Esophagus muscularis mucosa (tissue), 4 donors: ENCODE measurements around the gene INKA2. TPM values are rescaled to one million over a fixed set of nuclear protein-coding genes. Genes with fewer than 3 reads are reported as not detected.
"Not testable (repeated sequence)": the region's sequence is repeated elsewhere in the genome, so short reads cannot be mapped to it uniquely, and the experiment has no call there.

Experiments
- DNase-seq: peaks from one replicate; pipeline ENCODE4 v3.0.0-alpha.2; 2017; ENCODE audit errors: extremely low spot score
- H3K27ac ChIP-seq, 4 donors: fragments of 200-600 bp; sonication (generic); replicated peaks in 1 of 4; 1 replicate in 3 of 4; 2 replicates in 1 of 4; pipeline ENCODE4 v1.5.1; 2016 to 2019; ENCODE audit warnings: mild to moderate bottlenecking in 1 of 4
- H3K27me3 ChIP-seq, 4 donors: fragments of 200-600 bp; sonication (generic); one replicate each; pipeline versions ENCODE4 v1.5.1 to v1.6.0; 2016 to 2019
- H3K36me3 ChIP-seq, 4 donors: fragments of 200-600 bp; sonication (generic); one replicate each; pipeline ENCODE4 v1.5.1; 2016 to 2019
- H3K4me1 ChIP-seq, 4 donors: fragments of 200-600 bp; sonication (generic); one replicate each; pipeline ENCODE4 v1.5.1; 2016 to 2019
- H3K4me3 ChIP-seq, 4 donors: fragments of 200-600 bp; sonication (generic); 1 replicate in 2 of 4; 2 replicates in 2 of 4; pipeline ENCODE4 v1.5.1; 2016 to 2019; ENCODE audit warnings: mild to moderate bottlenecking in 4 of 4, moderate library complexity in 1 of 4
- H3K9me3 ChIP-seq, 4 donors: fragments of 200-600 bp; sonication (generic); 1 replicate in 3 of 4; 2 replicates in 1 of 4; pipeline ENCODE4 v1.5.1; 2016 to 2019
- CTCF ChIP-seq, 3 experiments: fragments of 200-600 bp in 2 of 3; fragments of 450-650 bp in 1 of 3; sonication (generic) in 2 of 3; IDR thresholded peaks; one replicate each; pipeline ENCODE4 v1.5.1; 2017 to 2019; ENCODE audit warnings: antibody characterized with exemption in 3 of 3, mild to moderate bottlenecking in 2 of 3, moderate library complexity in 1 of 3
- EP300 ChIP-seq: sonication (generic); formaldehyde crosslinking; IDR thresholded peaks from one replicate; pipeline ENCODE4 v1.6.1; 2017; ENCODE audit warnings: antibody characterized with exemption
- POLR2A ChIP-seq: fragments of 450-650 bp; IDR thresholded peaks from one replicate; pipeline ENCODE4 v1.6.1; 2017; ENCODE audit warnings: antibody characterized with exemption, moderate library complexity, mild to moderate bottlenecking, low read depth
- POLR2AphosphoS5 ChIP-seq, 2 donors: sonication (generic); formaldehyde crosslinking; IDR thresholded peaks; one replicate each; pipeline ENCODE4 v1.6.1; 2017; ENCODE audit warnings: antibody characterized with exemption in 2 of 2
- WGBS: methylation state at CpG from one replicate; pipeline ENCODE4 v1.1.5; 2018; 5-methylcytosine and 5-hydroxymethylcytosine counted together
- intact Hi-C: fragments of 100-400 bp; cut with DNase I; formaldehyde crosslinking; loops from one replicate; pipeline ENCODE4 v1.15.1; 2023
- total RNA-seq, 4 donors: library from RNA; depleted of rRNA; stranded (reverse); fragments of >200 nt; gene quantifications; one replicate each; pipeline versions ENCODE4 v1.1.0 to v1.2.1, GENCODE V29; 2016

Gene INKA2
- total RNA-seq, 4 donors from 2014 or later = 4.0 to 10.8 (median 8.5) TPM

GRCh38 chr1:111745675-111746613 is 6.7 kb upstream of the INKA2 start:
- Histone ChIP-seq H3K27ac (no peak overlapping the region), H3K4me3 (no peak overlapping the region), H3K36me3 (no peaks in the 10 kb centered on the region), H3K27me3 (no peaks in the 10 kb centered on the region), H3K9me3 (no peaks in the 10 kb centered on the region), H3K4me1 (peaks cover 3 to 16% (median 6%) of the 10 kb centered on the region in 4 donors)
- DNase-seq = no peak
- TF ChIP-seq POLR2A = no peak
- no peak for TF ChIP-seq CTCF (IDR thresholded peaks at IDR 0.05)
- TF ChIP-seq POLR2AphosphoS5 (IDR thresholded peaks at IDR 0.05) = no peak
- TF ChIP-seq EP300 = no peak
- 89% methylated on average over 9 of the region's 9 CpGs for WGBS
- intact Hi-C loops = loop anchor here (5.0 kb wide), 1 partner anchor 239 kb away; no protein-coding TSS in a partner anchor

- DNase-seq = peak; percentile 89
- H3K9me3 ChIP-seq = no peaks in the 10 kb centered on the region
- H3K27ac ChIP-seq = no peak overlapping the region
- TF ChIP-seq CTCF (IDR thresholded peaks at IDR 0.05) (no peak), EP300 (no peak)
- intact Hi-C loops = no loop called here
- no peak overlapping the region for H3K4me3 ChIP-seq
- 83% methylated on average over 3 of the region's 3 CpGs for WGBS
- H3K27me3 ChIP-seq = no peaks in the 10 kb centered on the region
- no peaks in the 10 kb centered on the region for H3K36me3 ChIP-seq
- H3K4me1 ChIP-seq = peaks cover 12 to 22% (median 18%) of the 10 kb centered on the region in 4 donors
Observed at GRCh38 chr1:111743679-111744101, 4.5 kb upstream of the INKA2 start.

GRCh38 chr1:111742938-111743549 is 3.8 kb upstream of the INKA2 start:
- no peaks in the 10 kb centered on the region for H3K36me3 ChIP-seq
- intact Hi-C loops = no loop called here
- no peaks in the 10 kb centered on the region for H3K27me3 ChIP-seq
- WGBS = 62% methylated on average over 5 of the region's 5 CpGs
- no peaks in the 10 kb centered on the region for H3K9me3 ChIP-seq
- no peak overlapping the region for H3K27ac ChIP-seq
- no peak overlapping the region for H3K4me3 ChIP-seq
- no peak for TF ChIP-seq CTCF (IDR thresholded peaks at IDR 0.05)
- no peak for TF ChIP-seq EP300
- TF ChIP-seq POLR2A = no peak
- no peak for TF ChIP-seq POLR2AphosphoS5 (IDR thresholded peaks at IDR 0.05)
- DNase-seq = no peak
- H3K4me1 ChIP-seq = peaks cover 18 to 28% (median 21%) of the 10 kb centered on the region in 4 donors

- H3K27me3 ChIP-seq, H3K4me3 ChIP-seq, H3K9me3 ChIP-seq, H3K36me3 ChIP-seq, H3K27ac ChIP-seq, DNase-seq, intact Hi-C loops: not testable (repeated sequence)
- peaks cover 26 to 36% (median 29%) of the 10 kb centered on the region in 4 donors for H3K4me1 ChIP-seq
- WGBS = 87% methylated on average over 14 of the region's 14 CpGs
Observed at GRCh38 chr1:111742292-111742691, 3.1 kb upstream of the INKA2 start.

GRCh38 chr1:111739925-111740765 is 950 bp upstream of the INKA2 start:
- TF ChIP-seq CTCF (IDR thresholded peaks at IDR 0.05) (peak; percentile 4 to 20 (median 4)), POLR2A (no peak), POLR2AphosphoS5 (IDR thresholded peaks at IDR 0.05) (peak; percentile 43), EP300 (no peak)
- H3K4me1 ChIP-seq = peaks cover 47 to 57% (median 49%) of the 10 kb centered on the region in 4 donors
- H3K36me3 ChIP-seq = peaks cover 0 to 5% (median 0%) of the 10 kb centered on the region in 4 donors
- H3K27ac ChIP-seq = peak overlapping the region; percentile 83 to 95 (median 94)
- H3K9me3 ChIP-seq = no peaks in the 10 kb centered on the region
- intact Hi-C loops = no loop called here
- WGBS = 1% methylated on average over 40 of the region's 63 CpGs
- no peak for DNase-seq
- no peaks in the 10 kb centered on the region for H3K27me3 ChIP-seq
- peak overlapping the region; percentile 67 to 79 (median 74) for H3K4me3 ChIP-seq
